ENCODE results near the gene PSME3IP1.

DNA sequence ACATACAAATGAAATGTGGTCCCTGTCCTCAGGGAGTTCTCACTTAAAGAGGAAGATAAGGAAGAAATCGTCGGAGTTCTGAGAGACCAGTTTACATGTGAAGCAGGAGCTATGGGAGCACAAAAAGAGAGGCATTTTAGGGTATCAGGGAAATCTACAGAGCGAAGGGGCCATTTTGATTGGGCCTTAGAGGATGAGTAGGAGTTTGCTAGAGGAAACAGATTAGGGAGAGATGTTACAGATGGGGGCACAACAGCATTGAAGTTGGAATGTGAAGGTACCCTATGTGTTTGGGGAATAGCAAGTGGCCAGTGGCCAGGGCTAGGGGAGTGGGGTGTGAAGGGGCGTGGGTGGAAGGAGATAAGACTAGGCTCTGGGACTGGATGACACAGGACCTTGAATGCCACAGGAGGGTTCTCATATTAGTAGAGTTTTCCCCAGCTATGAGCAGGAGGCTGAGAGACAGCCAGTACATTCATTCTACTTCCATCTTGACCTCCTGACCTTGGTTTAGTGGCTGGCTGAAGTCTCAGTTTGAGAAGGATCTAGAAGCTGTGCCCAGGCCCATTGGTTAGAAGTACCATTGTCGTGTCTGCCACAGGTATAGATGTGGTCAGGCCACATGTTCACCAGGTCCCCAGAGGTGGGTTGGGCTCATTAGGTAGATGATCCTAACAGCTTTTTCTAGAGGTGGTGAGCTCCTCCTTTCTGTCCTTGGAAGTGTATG lies 58.6 kb downstream of the PSME3IP1 start:
- TF ChIP-seq, protein P1, sequence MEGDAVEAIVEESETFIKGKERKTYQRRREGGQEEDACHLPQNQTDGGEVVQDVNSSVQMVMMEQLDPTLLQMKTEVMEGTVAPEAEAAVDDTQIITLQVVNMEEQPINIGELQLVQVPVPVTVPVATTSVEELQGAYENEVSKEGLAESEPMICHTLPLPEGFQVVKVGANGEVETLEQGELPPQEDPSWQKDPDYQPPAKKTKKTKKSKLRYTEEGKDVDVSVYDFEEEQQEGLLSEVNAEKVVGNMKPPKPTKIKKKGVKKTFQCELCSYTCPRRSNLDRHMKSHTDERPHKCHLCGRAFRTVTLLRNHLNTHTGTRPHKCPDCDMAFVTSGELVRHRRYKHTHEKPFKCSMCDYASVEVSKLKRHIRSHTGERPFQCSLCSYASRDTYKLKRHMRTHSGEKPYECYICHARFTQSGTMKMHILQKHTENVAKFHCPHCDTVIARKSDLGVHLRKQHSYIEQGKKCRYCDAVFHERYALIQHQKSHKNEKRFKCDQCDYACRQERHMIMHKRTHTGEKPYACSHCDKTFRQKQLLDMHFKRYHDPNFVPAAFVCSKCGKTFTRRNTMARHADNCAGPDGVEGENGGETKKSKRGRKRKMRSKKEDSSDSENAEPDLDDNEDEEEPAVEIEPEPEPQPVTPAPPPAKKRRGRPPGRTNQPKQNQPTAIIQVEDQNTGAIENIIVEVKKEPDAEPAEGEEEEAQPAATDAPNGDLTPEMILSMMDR (IDR thresholded peaks at IDR 0.05; ENCODE audit: low read length): no peak
- TF ChIP-seq EZH2 (IDR thresholded peaks at IDR 0.05; ENCODE audit: borderline replicate concordance, low read length): no peak

All from OCI-LY1 (cell line).